GM18909 (cell line): ENCODE measurements around the gene ARL3.
"Not testable (repeated sequence)": the region's sequence is repeated elsewhere in the genome, so short reads cannot be mapped to it uniquely, and the experiment has no call there.

Experiments
- ATAC-seq: cut with Tn5 transposase; IDR thresholded peaks from one replicate; pipeline ENCODE4 v1.9.1; 2021; ENCODE audit warnings: mild to moderate bottlenecking; ENCODE audit not compliant: unreplicated experiment, poor library complexity

ARL3 gene

GRCh38 chr10:102740229-102740628 lies 26.0 kb upstream of the ARL3 start:
- ATAC-seq, result no peak

- ATAC-seq, result no peak
These were observed 24.5 kb upstream of the ARL3 start for GRCh38 chr10:102738692-102739121.

- ATAC-seq, result no peak
These were observed 20.9 kb upstream of the ARL3 start for GRCh38 chr10:102735065-102735562.

- ATAC-seq, result no peak
These were observed 18.5 kb upstream of the ARL3 start for GRCh38 chr10:102732661-102733060.

- ATAC-seq, result no peak
These were observed 17.1 kb upstream of the ARL3 start for GRCh38 chr10:102731222-102731800.

- no peak for ATAC-seq
These were observed 15.1 kb upstream of the ARL3 start for GRCh38 chr10:102729029-102730026.

- no peak for ATAC-seq
These were observed 13.0 kb upstream of the ARL3 start for GRCh38 chr10:102727037-102727818.

- ATAC-seq, result no peak
These were observed 12.1 kb upstream of the ARL3 start for GRCh38 chr10:102726274-102726673.

- ATAC-seq, result no peak
These were observed 9.8 kb upstream of the ARL3 start for GRCh38 chr10:102723989-102724388.

- no peak for ATAC-seq
These were observed 7.8 kb upstream of the ARL3 start for GRCh38 chr10:102721954-102722353.

GRCh38 chr10:102720775-102721301 lies 6.6 kb upstream of the ARL3 start:
- no peak for ATAC-seq

GRCh38 chr10:102720337-102720736 lies 6.1 kb upstream of the ARL3 start:
- ATAC-seq, result no peak

- ATAC-seq, result no peak
These were observed 4.0 kb upstream of the ARL3 start for GRCh38 chr10:102718220-102718619.

- ATAC-seq, result not testable (repeated sequence)
These were observed 2.8 kb upstream of the ARL3 start for GRCh38 chr10:102716900-102717565.

- ATAC-seq, result no peak
These were observed 1.7 kb upstream of the ARL3 start for GRCh38 chr10:102715880-102716279.

GRCh38 chr10:102714621-102715455 lies 641 bp upstream of the ARL3 start, which contains the start of gene SFXN2:
Gene SFXN2, plus strand, starts transcription at chr10:102714636. Its CDS starts 12,001 bp downstream, at chr10:102726637.
- peak; percentile 21 for ATAC-seq

GRCh38 chr10:102713539-102713813 lies 721 bp downstream of the ARL3 start:
- peak; percentile 49 for ATAC-seq

GRCh38 chr10:102712843-102713538 lies 1.2 kb downstream of the ARL3 start:
- no peak for ATAC-seq
